HUES64 (cell line): ENCODE data around the gene PYCR2.
A peak's percentile ranks its signal among the peaks of the same experiment; 100 is the strongest.
"Not testable (repeated sequence)": the region's sequence is repeated elsewhere in the genome, so short reads cannot be mapped to it uniquely, and the experiment has no call there.

Experiments used
- H3K27ac ChIP-seq: 2 replicates; pipeline ENCODE4 v1.7.0; 2013; ENCODE audit warnings: low read depth, low read length, inconsistent platforms
- H3K27me3 ChIP-seq: 2 replicates; pipeline ENCODE4 v1.6.1; 2013; ENCODE audit warnings: mild to moderate bottlenecking, low read length; ENCODE audit not compliant: insufficient read depth
- H3K36me3 ChIP-seq: 2 replicates; pipeline ENCODE4 v1.6.1; 2013; ENCODE audit warnings: mild to moderate bottlenecking, low read length; ENCODE audit not compliant: insufficient read depth
- H3K4me1 ChIP-seq: 2 replicates; pipeline ENCODE4 v1.6.1; 2013; ENCODE audit warnings: mild to moderate bottlenecking, low read length, moderate library complexity; ENCODE audit not compliant: insufficient read depth
- H3K4me3 ChIP-seq: 2 replicates; pipeline ENCODE4 v1.5.1; 2013; ENCODE audit warnings: mild to moderate bottlenecking, low read length, moderate library complexity
- H3K9ac ChIP-seq: 2 replicates; pipeline ENCODE4 v1.6.1; 2013; ENCODE audit warnings: mild to moderate bottlenecking, low read depth, low read length
- H3K9me3 ChIP-seq: 2 replicates; pipeline ENCODE4 v1.6.1; 2013; ENCODE audit warnings: low read depth, low read length; ENCODE audit not compliant: insufficient read depth
- WGBS: fragments of 150-250, 120-280 bp; methylation state at CpG from one replicate; pipeline ENCODE4 v1.1.7; 2013; ENCODE audit warnings: missing lambda C conversion rate; 5-methylcytosine and 5-hydroxymethylcytosine counted together

PYCR2 gene

DNA sequence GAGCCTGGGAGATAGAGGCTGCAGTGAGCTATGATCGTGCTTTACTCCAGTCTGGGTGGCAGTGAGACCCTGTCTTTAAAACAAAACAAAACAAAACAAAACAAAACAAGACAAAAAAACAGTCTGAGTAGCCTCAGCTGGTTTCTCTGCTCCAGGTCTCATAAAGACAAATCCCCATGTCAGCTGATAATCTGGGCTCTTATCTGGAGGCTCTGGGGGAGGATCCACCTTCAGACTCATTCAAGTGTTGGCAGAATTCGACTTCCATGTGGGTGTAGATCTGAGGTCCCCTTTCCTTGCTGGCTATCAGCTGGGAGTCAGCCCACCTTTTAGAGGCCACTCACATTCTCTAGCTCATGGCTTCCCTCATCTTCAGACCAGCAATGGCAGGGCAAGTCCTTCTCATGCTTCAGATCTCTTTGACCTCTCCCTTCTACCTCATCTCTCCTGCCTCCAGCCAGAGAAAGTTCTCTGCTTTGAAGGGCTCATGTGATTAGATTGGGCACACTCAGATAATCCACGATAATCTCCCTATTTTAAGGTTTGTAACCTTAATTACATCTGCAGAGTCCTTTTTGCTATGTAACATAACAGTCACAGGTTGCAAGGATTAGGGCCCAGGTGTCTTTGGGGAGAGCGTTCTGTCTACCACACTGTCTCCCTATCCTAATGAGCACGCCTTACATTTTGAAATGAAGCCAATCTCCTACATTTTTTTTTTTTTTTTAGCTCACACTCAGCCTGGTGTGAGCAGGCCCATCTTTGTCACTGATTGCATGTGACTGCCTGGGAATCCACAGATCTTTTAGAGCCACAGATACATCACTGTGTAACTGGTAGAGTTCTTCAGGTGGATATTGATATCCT lies 7.5 kb upstream of the PYCR2 start:
- no peaks in the 10 kb centered on the region for H3K36me3 ChIP-seq
- H3K9ac ChIP-seq = no peak overlapping the region
- no peak overlapping the region for H3K27ac ChIP-seq
- H3K4me1 ChIP-seq = peaks cover 3% of the 10 kb centered on the region; the same call in 1 of the 2 replicates
- 86% methylated on average over 5 of the region's 5 CpGs for WGBS
- H3K9me3 ChIP-seq = no peaks in the 10 kb centered on the region
- no peak overlapping the region for H3K4me3 ChIP-seq
- H3K27me3 ChIP-seq = no peaks in the 10 kb centered on the region

DNA sequence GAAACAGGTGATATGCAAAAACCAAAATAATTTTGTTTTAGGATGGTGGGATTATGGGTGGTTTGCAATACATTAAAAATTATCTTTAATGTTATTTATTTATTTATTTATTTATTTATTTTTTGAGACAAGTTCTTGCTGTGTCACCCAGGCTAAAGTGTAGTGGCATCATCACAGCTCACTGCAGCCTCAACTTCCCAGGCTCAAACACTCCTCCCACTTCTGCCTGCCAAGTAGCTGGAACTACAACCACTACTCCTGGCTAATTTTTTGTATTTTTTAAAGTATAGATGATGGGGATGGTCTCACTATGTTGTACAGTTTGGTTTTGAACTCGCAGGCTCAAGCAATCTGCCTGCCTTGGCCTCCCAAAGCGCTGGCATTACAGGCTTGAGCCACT lies 6.5 kb upstream of the PYCR2 start:
- Histone ChIP-seq H3K9ac (no peak overlapping the region), H3K9me3 (no peaks in the 10 kb centered on the region), H3K27me3 (no peaks in the 10 kb centered on the region), H3K27ac (no peak overlapping the region), H3K36me3 (no peaks in the 10 kb centered on the region), H3K4me3 (no peak overlapping the region), H3K4me1 (peaks cover 5% of the 10 kb centered on the region; the same call in 1 of the 2 replicates)
- 98% methylated on average over 2 of the region's 2 CpGs for WGBS

DNA sequence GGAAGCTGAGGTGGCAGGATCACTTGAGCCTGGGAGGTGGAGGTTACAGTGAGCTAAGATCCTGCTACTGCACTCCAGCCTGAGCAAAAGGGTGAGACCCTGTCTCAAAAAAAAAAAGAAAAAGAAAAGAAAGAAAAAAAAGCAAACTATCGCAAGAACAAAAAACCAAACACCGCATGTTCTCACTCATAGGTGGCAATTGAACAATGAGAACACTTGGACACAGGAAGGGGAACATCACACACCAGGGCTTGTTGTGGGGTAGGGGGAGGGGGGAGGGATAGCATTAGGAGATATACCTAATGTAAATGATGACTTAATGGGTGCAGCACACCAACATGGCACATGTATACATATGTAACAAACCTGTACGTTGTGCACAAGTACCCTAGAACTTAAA lies 5.4 kb upstream of the PYCR2 start:
- not testable (repeated sequence) for H3K9me3 ChIP-seq, H3K27ac ChIP-seq, H3K4me1 ChIP-seq, H3K27me3 ChIP-seq, H3K4me3 ChIP-seq, H3K9ac ChIP-seq, H3K36me3 ChIP-seq
- no CpG with 5 or more reads among the region's 3 CpGs for WGBS

DNA sequence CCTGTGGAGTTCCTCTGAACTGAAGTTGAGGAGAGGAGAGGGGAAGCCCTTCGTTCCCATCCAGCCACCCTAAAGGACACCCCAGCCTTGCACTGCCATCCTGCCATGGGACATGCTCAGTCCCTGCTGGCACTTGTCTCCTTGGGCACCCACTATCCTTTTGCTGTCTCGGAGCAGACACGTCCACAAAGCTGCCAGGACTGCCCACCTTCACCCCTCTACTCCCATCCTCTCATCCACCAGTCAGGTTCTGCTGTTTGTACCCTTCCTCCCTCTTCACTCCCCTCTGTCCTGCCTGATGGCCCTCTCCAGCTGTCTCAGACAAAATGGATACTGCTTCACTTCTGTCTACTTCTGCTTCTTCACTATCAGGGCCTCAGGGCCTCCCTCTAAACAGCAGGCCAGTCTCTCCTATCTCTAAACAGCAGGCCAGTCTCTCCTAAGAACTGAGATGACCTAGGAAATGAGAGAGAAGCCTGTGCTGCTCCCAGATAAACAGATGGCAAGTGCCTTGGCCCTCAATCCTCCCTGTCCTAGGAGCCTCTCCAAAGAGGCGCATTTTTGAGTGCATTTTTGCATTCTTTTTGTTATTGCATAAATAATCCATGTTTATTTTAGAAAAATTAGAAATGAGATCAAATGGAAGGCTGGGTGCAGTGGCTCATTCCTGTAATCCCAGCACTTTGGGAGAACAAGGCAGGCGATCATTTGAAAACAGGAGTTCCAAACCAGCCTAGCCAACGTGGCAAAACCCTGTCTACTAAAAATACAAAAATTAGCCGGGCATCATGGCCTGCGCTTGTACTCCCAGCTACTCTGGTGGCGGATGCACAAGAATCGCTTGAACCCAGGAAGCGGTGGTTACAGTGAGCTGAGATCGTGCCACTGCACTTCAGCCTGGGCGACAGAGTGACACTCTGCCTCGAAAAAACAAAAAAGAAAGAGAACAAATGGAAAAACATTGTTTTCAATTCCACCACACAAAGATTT lies 4.4 kb upstream of the PYCR2 start:
- H3K4me1 ChIP-seq = peaks cover 5% of the 10 kb centered on the region; the same call in 1 of the 2 replicates
- 94% methylated on average over 13 of the region's 14 CpGs for WGBS
- H3K27ac ChIP-seq = no peak overlapping the region
- no peaks in the 10 kb centered on the region for H3K27me3 ChIP-seq
- H3K4me3 ChIP-seq = no peak overlapping the region
- H3K9me3 ChIP-seq = no peaks in the 10 kb centered on the region
- H3K36me3 ChIP-seq = no peaks in the 10 kb centered on the region
- H3K9ac ChIP-seq = no peak overlapping the region

DNA sequence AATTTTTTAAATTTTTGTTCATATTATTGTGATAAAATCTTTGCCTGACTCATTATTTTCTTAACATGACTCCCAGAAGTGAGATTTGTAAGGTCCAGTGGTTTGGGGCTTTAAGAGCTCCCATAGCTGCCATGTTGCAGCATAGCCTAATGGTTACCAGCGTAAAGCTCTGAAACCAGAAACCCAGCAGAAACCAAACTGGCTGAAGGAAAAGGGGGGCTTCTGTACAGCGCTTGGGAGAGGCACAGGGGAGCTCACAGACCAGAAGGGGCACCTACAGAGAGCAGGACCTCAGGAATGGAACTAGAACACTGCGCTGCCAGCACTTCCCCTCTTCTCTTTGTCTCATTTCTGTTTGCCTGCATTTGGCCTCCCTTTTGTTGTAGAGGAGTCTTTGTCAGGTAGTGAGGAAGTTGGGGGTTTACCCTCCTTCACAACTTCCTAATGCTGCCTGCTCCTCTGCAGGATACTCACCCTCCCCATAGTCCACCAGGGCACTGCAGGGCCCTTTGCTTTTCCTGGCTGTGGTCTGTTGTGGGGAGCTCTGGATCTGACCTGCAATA lies 2.6 kb upstream of the PYCR2 start:
- H3K27me3 ChIP-seq = no peaks in the 10 kb centered on the region
- 96% methylated on average over 3 of the region's 3 CpGs for WGBS
- H3K9me3 ChIP-seq = no peaks in the 10 kb centered on the region
- H3K36me3 ChIP-seq = peaks cover 14% of the 10 kb centered on the region
- peaks cover 9% of the 10 kb centered on the region for H3K4me1 ChIP-seq
- 0 out of 2 replicates have a peak overlapping the region, but pooled peaks have one; percentile 31 for H3K9ac ChIP-seq
- no peak overlapping the region for H3K27ac ChIP-seq
- H3K4me3 ChIP-seq = no peak overlapping the region

DNA sequence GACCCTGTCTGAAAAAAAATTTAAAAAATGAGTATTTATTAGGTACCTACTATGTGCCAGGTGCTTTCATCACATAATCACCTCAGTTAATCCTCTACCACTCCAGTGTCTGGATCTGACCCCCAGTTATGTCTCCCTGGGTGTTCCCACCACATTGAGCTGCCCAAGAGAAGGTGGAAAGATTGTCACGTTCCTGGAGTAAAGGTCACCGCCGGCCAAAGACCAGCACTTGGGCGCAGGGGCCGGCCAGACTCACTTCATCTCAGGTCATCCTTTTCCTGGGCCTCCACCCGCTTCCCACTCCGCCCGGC lies 714 bp downstream of the PYCR2 start:
- Histone ChIP-seq H3K27me3 (no peaks in the 10 kb centered on the region), H3K36me3 (peaks cover 43% of the 10 kb centered on the region), H3K9ac (peak overlapping the region; percentile 90), H3K9me3 (no peaks in the 10 kb centered on the region), H3K4me1 (peaks cover 9% of the 10 kb centered on the region), H3K27ac (peak overlapping the region; percentile 98), H3K4me3 (peak overlapping the region; percentile 77)
- WGBS = 10% methylated on average over 8 of the region's 8 CpGs

DNA sequence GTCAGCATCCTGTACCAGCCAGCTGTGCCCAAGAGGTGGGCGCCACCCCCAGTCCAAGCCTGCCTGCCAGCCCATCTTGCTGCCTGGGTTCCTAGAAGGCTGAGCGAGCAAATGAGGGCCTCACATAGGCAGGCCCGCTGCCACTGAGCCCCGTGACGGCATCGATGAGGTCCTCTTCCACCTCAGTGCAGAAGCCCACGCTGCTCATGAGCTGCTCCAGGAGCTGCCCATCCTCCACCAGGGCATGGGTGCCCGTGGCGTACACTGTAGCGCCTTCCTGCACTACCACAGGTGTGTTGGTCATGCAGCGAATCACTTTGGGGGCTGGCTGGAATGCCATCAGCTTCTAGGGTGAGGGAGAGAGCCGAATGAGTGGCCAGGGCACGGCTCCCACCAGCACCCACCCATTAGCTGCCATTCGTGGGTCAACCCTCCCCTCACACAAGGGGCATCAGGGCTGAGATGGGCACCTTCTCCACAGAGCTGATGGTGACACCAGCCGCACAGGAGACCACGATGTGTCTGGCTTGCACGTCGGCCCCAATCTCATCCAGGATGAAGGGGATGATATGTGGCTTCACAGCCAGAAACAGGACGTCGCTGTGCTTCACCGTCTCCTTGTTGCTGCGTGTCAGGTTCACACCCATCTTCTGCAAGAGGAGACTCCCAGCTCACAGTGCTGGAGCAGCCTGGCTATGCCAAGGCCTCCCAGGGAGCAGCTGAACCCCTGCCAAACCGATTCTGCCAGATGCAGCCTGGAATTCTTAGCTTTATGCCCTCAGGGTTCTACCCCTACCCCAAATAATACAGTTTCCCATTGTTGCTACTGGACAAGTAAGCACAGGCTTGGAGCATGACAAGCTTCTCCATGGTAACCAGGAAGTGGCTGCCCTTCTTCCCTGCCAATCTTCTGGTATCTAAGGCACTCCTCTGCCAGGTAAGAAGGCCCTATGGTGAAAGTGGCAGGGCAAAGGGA lies 2.0 kb downstream of the PYCR2 start:
- Histone ChIP-seq H3K9me3 (no peaks in the 10 kb centered on the region), H3K36me3 (peaks cover 55% of the 10 kb centered on the region), H3K9ac (no peak overlapping the region), H3K27ac (no peak overlapping the region), H3K4me1 (peaks cover 9% of the 10 kb centered on the region), H3K4me3 (peak overlapping the region; percentile 77; the same call in 1 of the 2 replicates), H3K27me3 (no peaks in the 10 kb centered on the region)
- WGBS = 96% methylated on average over 23 of the region's 23 CpGs

DNA sequence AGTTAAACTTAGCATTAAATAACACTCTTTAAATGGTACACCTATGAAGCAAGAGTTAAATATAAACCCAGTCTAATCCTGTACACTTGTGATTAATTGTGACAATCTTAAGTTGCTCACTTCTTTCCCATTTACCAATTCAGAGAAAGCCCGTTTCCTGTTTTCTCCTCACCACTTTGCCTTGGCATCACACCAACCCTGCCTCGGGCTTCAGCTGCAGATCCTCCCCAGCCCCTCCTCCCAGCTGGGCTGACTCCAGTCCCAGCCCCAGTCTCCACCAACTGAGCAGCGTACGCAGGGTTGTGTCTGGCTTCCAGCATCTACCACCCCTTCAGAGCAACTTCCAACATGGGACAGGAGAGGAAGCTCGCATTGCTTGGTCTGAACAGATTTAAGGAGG lies 4.1 kb downstream of the PYCR2 start:
- Histone ChIP-seq H3K9me3 (no peaks in the 10 kb centered on the region), H3K27ac (no peak overlapping the region), H3K36me3 (peaks cover 58% of the 10 kb centered on the region), H3K4me3 (no peak overlapping the region), H3K27me3 (no peaks in the 10 kb centered on the region), H3K9ac (no peak overlapping the region), H3K4me1 (peaks cover 5% of the 10 kb centered on the region)
- 95% methylated on average over 5 of the region's 5 CpGs for WGBS

DNA sequence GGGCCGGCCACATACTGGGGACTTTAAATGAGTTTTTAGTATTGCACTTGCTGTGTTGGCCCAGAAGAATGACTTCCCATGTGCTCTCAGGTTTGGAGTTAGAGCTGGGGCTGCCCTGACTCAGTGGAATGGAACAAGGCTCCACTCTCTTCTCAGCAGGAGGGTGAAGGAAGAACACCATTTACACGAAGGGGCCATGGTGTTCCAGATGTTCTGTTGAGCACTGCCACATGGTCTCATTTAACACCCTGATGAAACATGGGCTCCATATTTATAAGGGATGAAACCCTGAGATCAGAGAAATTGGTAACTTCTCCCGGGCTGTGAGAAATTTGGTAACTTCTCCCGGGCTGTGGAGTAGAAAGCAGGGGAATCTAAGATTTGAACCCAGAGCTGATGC lies 5.8 kb downstream of the PYCR2 start:
- WGBS = 84% methylated on average over 4 of the region's 4 CpGs
- no peak overlapping the region for H3K4me3 ChIP-seq
- no peaks in the 10 kb centered on the region for H3K27me3 ChIP-seq
- no peak overlapping the region for H3K27ac ChIP-seq
- H3K9ac ChIP-seq = no peak overlapping the region
- no peaks in the 10 kb centered on the region for H3K9me3 ChIP-seq
- peaks cover 5% of the 10 kb centered on the region for H3K4me1 ChIP-seq
- peaks cover 58% of the 10 kb centered on the region for H3K36me3 ChIP-seq

DNA sequence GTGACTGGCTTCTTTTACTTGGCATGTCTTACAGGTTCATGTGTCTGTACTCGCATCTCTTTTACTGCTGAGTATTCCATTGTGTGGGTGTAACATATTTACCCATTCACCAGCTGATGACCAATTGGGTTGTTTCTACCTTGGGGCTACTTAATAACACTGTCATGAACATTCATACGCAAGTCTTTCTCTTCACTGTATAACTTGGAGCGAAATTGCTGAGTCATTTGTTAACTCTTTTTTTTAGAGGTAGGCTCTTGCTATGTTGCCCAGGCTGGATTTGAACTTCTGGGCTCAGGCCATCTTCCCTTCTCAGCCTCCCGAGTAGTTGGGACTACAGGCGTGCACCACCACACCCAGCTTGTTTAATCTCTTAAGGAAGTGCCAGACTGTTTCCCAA lies 6.5 kb downstream of the PYCR2 start:
- Histone ChIP-seq H3K4me1 (no peaks in the 10 kb centered on the region), H3K27ac (no peak overlapping the region), H3K27me3 (no peaks in the 10 kb centered on the region), H3K9ac (no peak overlapping the region), H3K4me3 (no peak overlapping the region), H3K36me3 (peaks cover 53% of the 10 kb centered on the region), H3K9me3 (no peaks in the 10 kb centered on the region)
- 93% methylated on average over 5 of the region's 5 CpGs for WGBS
